Sigmoid colon (tissue), 7 donors: ENCODE results near the gene TMC8. TPM values are rescaled to one million over a fixed set of nuclear protein-coding genes. Genes with fewer than 3 reads are reported as not detected.
"Not testable (repeated sequence)": the region's sequence is repeated elsewhere in the genome, so short reads cannot be mapped to it uniquely, and the experiment has no call there.

Experiments
- DNase-seq: peaks from one replicate; pipeline ENCODE4 v3.0.0-alpha.2; 2019
- H3K27ac ChIP-seq, 4 donors: fragments of 200-600 bp; sonication (generic); one replicate each; pipeline ENCODE4 v1.5.1; 2016 to 2019; ENCODE audit warnings: mild to moderate bottlenecking in 1 of 4
- H3K27me3 ChIP-seq, 3 donors: fragments of 200-600 bp; sonication (generic); one replicate each; pipeline ENCODE4 v1.5.1; 2019; ENCODE audit warnings: mild to moderate bottlenecking in 1 of 3
- H3K36me3 ChIP-seq, 4 donors: fragments of 200-600 bp; sonication (generic); one replicate each; pipeline ENCODE4 v1.5.1; 2016 to 2019
- H3K4me1 ChIP-seq, 4 donors: fragments of 200-600 bp; sonication (generic); one replicate each; pipeline ENCODE4 v1.5.1; 2017 to 2019
- H3K4me3 ChIP-seq, 4 donors: fragments of 200-600 bp; sonication (generic); one replicate each; pipeline ENCODE4 v1.5.1; 2017 to 2019; ENCODE audit warnings: mild to moderate bottlenecking in 2 of 4, moderate library complexity in 1 of 4
- H3K9me3 ChIP-seq, 4 donors: fragments of 200-600 bp in 3 of 4; sonication (generic) in 3 of 4; one replicate each; pipeline versions ENCODE4 v1.5.1 to v1.6.1; 2013 to 2019
- CTCF ChIP-seq, 4 experiments: fragments of 450-650 bp in 3 of 4; fragments of 200-600 bp in 1 of 4; IDR thresholded peaks; one replicate each; pipeline ENCODE4 v1.5.1; 2016 to 2019; ENCODE audit warnings: antibody characterized with exemption in 4 of 4, mild to moderate bottlenecking in 3 of 4, moderate library complexity in 2 of 4
- EP300 ChIP-seq, 4 donors: sonication (generic); formaldehyde crosslinking; IDR thresholded peaks; one replicate each; pipeline ENCODE4 v1.6.1; 2017; ENCODE audit warnings: antibody characterized with exemption in 4 of 4
- POLR2A ChIP-seq, 2 donors: fragments of 450-650 bp; IDR thresholded peaks; one replicate each; pipeline ENCODE4 v1.6.1; 2016; ENCODE audit warnings: antibody characterized with exemption in 2 of 2, mild to moderate bottlenecking in 2 of 2, moderate library complexity in 2 of 2
- POLR2AphosphoS5 ChIP-seq, 4 donors: sonication (generic); formaldehyde crosslinking; IDR thresholded peaks; one replicate each; pipeline ENCODE4 v1.6.1; 2017; ENCODE audit warnings: antibody characterized with exemption in 4 of 4
- WGBS, 2 donors: extraction: QIAGEN DNeasy Blood & Tissue Kit; methylation state at CpG; one replicate each; pipeline ENCODE4 v1.1.7; 2013; 5-methylcytosine and 5-hydroxymethylcytosine counted together
- intact Hi-C: fragments of 100-400 bp; cut with DNase I; formaldehyde crosslinking; loops from one replicate; pipeline ENCODE4 v1.15.1; 2023
- polyA plus RNA-seq, 3 donors: library from polyadenylated mRNA; stranded (reverse); fragments of 200-250 nt; gene quantifications; one replicate each; pipeline ENCODE4 v1.2.3, GENCODE V29; 2013
- total RNA-seq, 4 donors: library from RNA; depleted of rRNA; stranded (reverse); fragments of >200 nt; gene quantifications; one replicate each; pipeline ENCODE4 v1.1.0, GENCODE V29; 2016
- donor health status: healthy with polysubstance abuse.
- donor health status: Bipolar disorder and iron deficiency.
- donor health status: healthy.

TMC8 gene
- total RNA-seq (10 to 100 TPM in 1 of 4 donors, 1 to 10 TPM in 3; 2.8 to 13.2 (median 3.9) TPM), polyA plus RNA-seq (10 to 100 TPM in 1 of 3 donors, 1 to 10 TPM in 2; 1.8 to 51.7 (median 2.1) TPM)

- H3K4me3 ChIP-seq = peak within 1 kb of the TSS in 3 of 4 donors; percentile 3 to 33 (median 22)
- WGBS, 2 donors = 47 to 76% methylated on average over 10 of the region's 10 CpGs
- H3K27ac ChIP-seq = peak within 1 kb of the TSS in 3 of 4 donors; percentile 25 to 76 (median 34)
- H3K27me3 ChIP-seq = peaks cover 26 to 81% (median 64%) of the 10 kb centered on the region in 3 donors
- no peak for TF ChIP-seq EP300 (IDR thresholded peaks at IDR 0.05)
- TF ChIP-seq CTCF (IDR thresholded peaks at IDR 0.05) = no peak
- no peak for TF ChIP-seq POLR2A (IDR thresholded peaks at IDR 0.05)
- TF ChIP-seq POLR2AphosphoS5 (IDR thresholded peaks at IDR 0.05) = peak in 1 of 4 donors; percentile 7
- peaks cover 0 to 51% (median 47%) of the 10 kb centered on the region in 4 donors for H3K4me1 ChIP-seq
- no peaks in the 10 kb centered on the region for H3K36me3 ChIP-seq
- no peaks in the 10 kb centered on the region for H3K9me3 ChIP-seq
- no peak for DNase-seq
- intact Hi-C loops = no loop called here
Measured at GRCh38 chr17:78130437-78131101, at the start of gene TMC8. TMC8 (plus strand) TSS chr17:78130771; CDS start chr17:78131589, 818 bp downstream.

- H3K4me3 ChIP-seq = no peak overlapping the region
- peaks cover 3 to 95% (median 40%) of the 10 kb centered on the region in 4 donors for H3K36me3 ChIP-seq
- TF ChIP-seq POLR2A (IDR thresholded peaks at IDR 0.05) (no peak), CTCF (IDR thresholded peaks at IDR 0.05) (no peak), POLR2AphosphoS5 (IDR thresholded peaks at IDR 0.05) (no peak), EP300 (IDR thresholded peaks at IDR 0.05) (no peak)
- no peaks in the 10 kb centered on the region for H3K27me3 ChIP-seq
- DNase-seq = no peak
- 92 to 95% methylated on average over 3 of the region's 3 CpGs for WGBS, 2 donors
- H3K9me3 ChIP-seq = no peaks in the 10 kb centered on the region
- intact Hi-C loops = no loop called here
- peaks cover 0 to 4% (median 0%) of the 10 kb centered on the region in 4 donors for H3K4me1 ChIP-seq
- peak overlapping the region in 1 of 4 donors; percentile 7 for H3K27ac ChIP-seq
Measured at GRCh38 chr17:78081551-78081950, 49.0 kb upstream of the TMC8 start.

- H3K4me1 ChIP-seq, H3K4me3 ChIP-seq, H3K9me3 ChIP-seq, DNase-seq, H3K27me3 ChIP-seq, intact Hi-C loops: not testable (repeated sequence)
- H3K36me3 ChIP-seq = peaks cover 6 to 95% (median 40%) of the 10 kb centered on the region in 4 donors
- peak overlapping the region in 1 of 4 donors; percentile 24 for H3K27ac ChIP-seq
- WGBS, 2 donors = 85 to 93% methylated on average over 5 of the region's 5 CpGs
Measured at GRCh38 chr17:78082355-78082872, 48.2 kb upstream of the TMC8 start.

GRCh38 chr17:78082988-78083387 is 47.6 kb upstream of the TMC8 start:
- no peak overlapping the region for H3K4me3 ChIP-seq
- intact Hi-C loops = no loop called here
- TF ChIP-seq POLR2AphosphoS5 (IDR thresholded peaks at IDR 0.05) = no peak
- no peak for TF ChIP-seq EP300 (IDR thresholded peaks at IDR 0.05)
- TF ChIP-seq CTCF (IDR thresholded peaks at IDR 0.05) = no peak
- TF ChIP-seq POLR2A (IDR thresholded peaks at IDR 0.05) = no peak
- peaks cover 6 to 95% (median 38%) of the 10 kb centered on the region in 4 donors for H3K36me3 ChIP-seq
- H3K27me3 ChIP-seq = no peaks in the 10 kb centered on the region
- H3K9me3 ChIP-seq = no peaks in the 10 kb centered on the region
- H3K4me1 ChIP-seq = peaks cover 0 to 4% (median 0%) of the 10 kb centered on the region in 4 donors
- DNase-seq = no peak
- WGBS, 2 donors = 91 to 93% methylated on average over 7 of the region's 7 CpGs
- no peak overlapping the region for H3K27ac ChIP-seq

- Histone ChIP-seq H3K27me3 (no peaks in the 10 kb centered on the region), H3K4me1 (peaks cover 0 to 4% (median 0%) of the 10 kb centered on the region in 4 donors), H3K36me3 (peaks cover 13 to 93% (median 37%) of the 10 kb centered on the region in 4 donors), H3K4me3 (no peak overlapping the region), H3K27ac (no peak overlapping the region), H3K9me3 (no peaks in the 10 kb centered on the region)
- intact Hi-C loops = no loop called here
- 96 to 97% methylated on average over 13 of the region's 13 CpGs for WGBS, 2 donors
- TF ChIP-seq POLR2AphosphoS5 (IDR thresholded peaks at IDR 0.05) (no peak), POLR2A (IDR thresholded peaks at IDR 0.05) (no peak), EP300 (IDR thresholded peaks at IDR 0.05) (no peak), CTCF (IDR thresholded peaks at IDR 0.05) (no peak)
- peak; percentile 50 for DNase-seq
Measured at GRCh38 chr17:78086740-78087139, 43.8 kb upstream of the TMC8 start.
